GM23248 (cell line): ENCODE data around the gene INO80B. TPM values are rescaled to one million over a fixed set of nuclear protein-coding genes. Genes with fewer than 3 reads are reported as not detected.
A peak's percentile ranks its signal among the peaks of the same experiment; 100 is the strongest.

Experiments
- DNase-seq: peaks from one replicate; pipeline ENCODE4 v3.0.0-alpha.2; 2015
- H2AFZ ChIP-seq: fragments of 200-600 bp; sonication (generic); 2 replicates; pipeline ENCODE4 v1.6.1; 2016; ENCODE audit warnings: antibody characterized with exemption
- H3F3A ChIP-seq: fragments of 200-600 bp; sonication (generic); 2 replicates; pipeline ENCODE4 v1.6.1; 2016; ENCODE audit warnings: mild to moderate bottlenecking, antibody characterized with exemption, mixed run types; ENCODE audit not compliant: insufficient read depth
- H3K27ac ChIP-seq: fragments of 200-600 bp; sonication (generic); 2 replicates; pipeline ENCODE4 v1.5.1; 2016; ENCODE audit warnings: mild to moderate bottlenecking
- H3K27me3 ChIP-seq: fragments of 200-600 bp; sonication (generic); replicated peaks from 2 replicates; pipeline ENCODE4 v1.6.1; 2016; ENCODE audit warnings: mild to moderate bottlenecking; ENCODE audit not compliant: insufficient read depth
- H3K36me3 ChIP-seq: fragments of 200-600 bp; sonication (generic); 2 replicates; pipeline ENCODE4 v1.6.1; 2016; ENCODE audit warnings: low read depth, mild to moderate bottlenecking
- H3K4me1 ChIP-seq: fragments of 200-600 bp; sonication (generic); 2 replicates; pipeline ENCODE4 v1.6.1; 2016; ENCODE audit warnings: mild to moderate bottlenecking; ENCODE audit not compliant: insufficient read depth
- H3K4me2 ChIP-seq: fragments of 200-600 bp; sonication (generic); one replicate; pipeline ENCODE4 v1.6.1; 2016; ENCODE audit warnings: mild to moderate bottlenecking; ENCODE audit not compliant: unreplicated experiment
- H3K4me3 ChIP-seq: fragments of 200-600 bp; sonication (generic); 2 replicates; pipeline ENCODE4 v1.5.1; 2016; ENCODE audit warnings: mild to moderate bottlenecking
- H3K79me2 ChIP-seq: fragments of 200-600 bp; sonication (generic); 2 replicates; pipeline ENCODE4 v1.6.1; 2016; ENCODE audit warnings: mild to moderate bottlenecking; ENCODE audit not compliant: insufficient read depth
- H3K9ac ChIP-seq: fragments of 200-600 bp; sonication (generic); 2 replicates; pipeline ENCODE4 v1.6.1; 2016; ENCODE audit warnings: mild to moderate bottlenecking
- H3K9me2 ChIP-seq: fragments of 200-600 bp; sonication (generic); 2 replicates; pipeline ENCODE4 v1.6.1; 2016; ENCODE audit warnings: mixed run types, mild to moderate bottlenecking, moderate library complexity; ENCODE audit not compliant: insufficient read depth
- H3K9me3 ChIP-seq: fragments of 200-600 bp; sonication (generic); one replicate; pipeline ENCODE4 v1.6.1; 2017; ENCODE audit warnings: low read depth
- H4K20me1 ChIP-seq: fragments of 200-600 bp; sonication (generic); 2 replicates; pipeline ENCODE4 v1.6.0; 2016; ENCODE audit not compliant: insufficient read depth
- EZH2 ChIP-seq: fragments of 200-600 bp; sonication (generic); IDR thresholded peaks from 2 replicates; pipeline ENCODE4 v1.6.1; 2018; ENCODE audit warnings: antibody characterized with exemption, mild to moderate bottlenecking; ENCODE audit not compliant: insufficient read depth, poor library complexity, severe bottlenecking
- EZH2phosphoT487 ChIP-seq: fragments of 200-600 bp; sonication (generic); IDR thresholded peaks from 2 replicates; pipeline ENCODE4 v1.6.1; 2018; ENCODE audit warnings: antibody characterized with exemption, moderate library complexity, mild to moderate bottlenecking, low read depth; ENCODE audit not compliant: insufficient read depth
- WGBS, 2 experiments: methylation state at CpG; one replicate each; pipeline ENCODE4 v1.1.6; 2015 to 2017; ENCODE audit warnings: low lambda C conversion rate in 2 of 2, low coverage in 1 of 2; ENCODE audit errors: missing lambda C conversion rate in 2 of 2; 5-methylcytosine and 5-hydroxymethylcytosine counted together
- in situ Hi-C: fragments of 300-500 bp; cut with MboI; formaldehyde crosslinking; loops from 2 replicates; pipeline ENCODE4 v1.15.0; 2020
- polyA plus RNA-seq: library from polyadenylated mRNA; unstranded; fragments of >200 nt; fragmentation: Nextera tagmentation; extraction: Ambion mirVana; gene quantifications from 2 replicates; pipeline ENCODE4 v1.2.1, GENCODE V29; 2016
- total RNA-seq: library from RNA; depleted of rRNA; stranded (reverse); fragments of >200 nt; shearing (Covaris generic); gene quantifications from 2 replicates; pipeline ENCODE4 v1.2.3, GENCODE V29; 2014; rRNA removed

Gene INO80B
- total and polyA plus RNA-seq, 2 experiments from 2014 or later, result 4.9 to 10.9 TPM

DNA sequence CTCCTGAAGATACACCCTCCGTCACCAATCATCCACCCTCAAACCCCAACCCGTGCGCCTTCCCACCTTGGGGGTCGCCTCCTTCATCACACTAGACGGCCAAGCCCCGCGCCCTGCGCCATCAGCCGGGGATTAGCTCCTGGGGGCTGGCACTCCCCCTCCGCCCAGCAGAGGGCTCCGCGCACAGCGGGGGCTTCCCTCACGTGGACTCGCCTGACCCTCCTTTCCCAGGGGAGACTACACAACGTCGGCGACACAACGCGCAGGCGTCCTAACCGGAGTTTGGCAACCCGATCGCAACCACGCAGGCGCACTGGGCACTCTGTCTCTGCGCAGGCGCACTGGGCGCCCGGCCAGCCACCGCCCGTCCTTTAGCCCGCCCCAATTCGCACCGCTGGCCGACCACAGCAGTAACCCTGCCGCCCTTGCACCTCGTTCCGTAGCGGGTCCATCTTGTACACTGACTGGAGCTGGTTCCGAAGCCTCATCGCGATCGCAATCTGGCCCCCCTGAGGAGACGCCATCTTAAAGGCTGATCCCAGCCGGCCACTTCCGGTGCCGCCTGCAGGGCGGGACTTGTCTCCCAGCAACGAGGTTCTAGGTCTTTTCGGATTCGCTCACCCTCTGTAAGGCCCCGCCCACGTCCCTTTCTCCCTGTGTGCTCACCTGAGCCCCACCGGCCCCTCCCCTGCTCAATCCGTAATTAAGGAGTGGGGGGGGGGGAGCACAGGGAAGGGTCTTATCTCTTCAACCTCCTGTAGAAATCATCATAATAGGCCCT lies 52.4 kb downstream of the INO80B start, which contains the start of gene PCGF1:
Gene PCGF1, minus strand, starts transcription at position 551 of the 781 bp plus-strand sequence. Its CDS starts 27 bp downstream, at position 524.
- peaks cover 26% of the 10 kb centered on the region for H3K79me2 ChIP-seq
- H3K4me1 ChIP-seq, result peaks cover 23% of the 10 kb centered on the region
- 0% methylated on average over 40 to 53 of the region's 56 CpGs for WGBS, 2 experiments

More for the DNA sequence above, 52.4 kb downstream of the INO80B start, which contains the start of gene PCGF1:
- peak; percentile 99 for DNase-seq
- H3K27ac ChIP-seq, result peak within 1 kb of the TSS; percentile 96
- no peaks in the 10 kb centered on the region for H3K36me3 ChIP-seq
- peaks cover 18% of the 10 kb centered on the region for H3F3A ChIP-seq
- peak within 1 kb of the TSS; percentile 90 for H3K4me3 ChIP-seq
- no peak for TF ChIP-seq EZH2phosphoT487
- no peak for TF ChIP-seq EZH2
- H3K9me2 ChIP-seq, result no peaks in the 10 kb centered on the region
- in situ Hi-C loops, result no loop called here
- H3K9me3 ChIP-seq, result no peaks in the 10 kb centered on the region
- no peaks in the 10 kb centered on the region for H4K20me1 ChIP-seq
- H2AFZ ChIP-seq, result peak within 1 kb of the TSS; percentile 94
- H3K9ac ChIP-seq, result peak within 1 kb of the TSS; percentile 92
- H3K27me3 ChIP-seq, result 0 out of 2 replicates have a peak, but pooled peaks cover 9% of the 10 kb centered on the region
- H3K4me2 ChIP-seq, result peak within 1 kb of the TSS; percentile 94

Other genes with a start within 250 kb of the INO80B start
- 0.32 and 0.38 TPM in 2 replicates for gene SLC4A5, start 111.7 kb upstream of the INO80B start, total RNA-seq
- gene SLC4A5, start 111.7 kb upstream of the INO80B start, polyA plus RNA-seq, result 0.35 TPM in 1 of 2 replicates, not detected in the other
- gene DCTN1, start 74.8 kb upstream of the INO80B start, total RNA-seq, result 172 and 176 TPM in 2 replicates
- 169 and 171 TPM in 2 replicates for gene DCTN1, start 74.8 kb upstream of the INO80B start, polyA plus RNA-seq
- gene C2orf81, start 33.5 kb upstream of the INO80B start, total RNA-seq, result 1.6 and 3.5 TPM in 2 replicates
- gene C2orf81, start 33.5 kb upstream of the INO80B start, polyA plus RNA-seq, result 6.0 TPM in 2 replicates
- gene WDR54, start 33.4 kb upstream of the INO80B start, total RNA-seq, result 33.4 and 45.0 TPM in 2 replicates
- gene WDR54, start 33.4 kb upstream of the INO80B start, polyA plus RNA-seq, result 50.8 and 53.3 TPM in 2 replicates
- gene RTKN, start 13.2 kb upstream of the INO80B start, total RNA-seq, result 13.5 and 17.5 TPM in 2 replicates
- 13.0 and 14.5 TPM in 2 replicates for gene RTKN, start 13.2 kb upstream of the INO80B start, polyA plus RNA-seq
- 37.9 and 58.7 TPM in 2 replicates for gene WBP1, start 3.4 kb downstream of the INO80B start, total RNA-seq
- gene WBP1, start 3.4 kb downstream of the INO80B start, polyA plus RNA-seq, result 42.4 and 47.1 TPM in 2 replicates
- gene MOGS, start 10.3 kb downstream of the INO80B start, total RNA-seq, result 55.7 and 58.6 TPM in 2 replicates
- 14.5 and 16.8 TPM in 2 replicates for gene MOGS, start 10.3 kb downstream of the INO80B start, polyA plus RNA-seq
- gene MRPL53, start 17.6 kb downstream of the INO80B start, total RNA-seq, result 14.8 and 18.5 TPM in 2 replicates
- gene MRPL53, start 17.6 kb downstream of the INO80B start, polyA plus RNA-seq, result 69.2 and 71.0 TPM in 2 replicates
- 5.1 and 12.8 TPM in 2 replicates for gene CCDC142, start 27.9 kb downstream of the INO80B start, total RNA-seq
- 6.4 and 6.8 TPM in 2 replicates for gene CCDC142, start 27.9 kb downstream of the INO80B start, polyA plus RNA-seq
- gene TTC31, start 28.0 kb downstream of the INO80B start, total RNA-seq, result 15.9 and 17.7 TPM in 2 replicates
- 14.2 and 20.4 TPM in 2 replicates for gene TTC31, start 28.0 kb downstream of the INO80B start, polyA plus RNA-seq
- 0.38 and 4.6 TPM in 2 replicates for gene LBX2, start 44.5 kb downstream of the INO80B start, total RNA-seq
- gene LBX2, start 44.5 kb downstream of the INO80B start, polyA plus RNA-seq, result 0.87 and 1.1 TPM in 2 replicates
- gene PCGF1, start 52.6 kb downstream of the INO80B start, total RNA-seq, result 15.6 and 24.1 TPM in 2 replicates
- 23.5 and 24.8 TPM in 2 replicates for gene PCGF1, start 52.6 kb downstream of the INO80B start, polyA plus RNA-seq
- not detected in 2 replicates for gene TLX2, start 59.4 kb downstream of the INO80B start, total RNA-seq
- not detected in 2 replicates for gene TLX2, start 59.4 kb downstream of the INO80B start, polyA plus RNA-seq
- gene DQX1, start 71.1 kb downstream of the INO80B start, total RNA-seq, result not detected in 2 replicates
- gene DQX1, start 71.1 kb downstream of the INO80B start, polyA plus RNA-seq, result not detected in 2 replicates
- 114 and 119 TPM in 2 replicates for gene AUP1, start 74.6 kb downstream of the INO80B start, total RNA-seq
- gene AUP1, start 74.6 kb downstream of the INO80B start, polyA plus RNA-seq, result 119 and 122 TPM in 2 replicates
- gene HTRA2, start 74.8 kb downstream of the INO80B start, total RNA-seq, result 23.0 and 35.2 TPM in 2 replicates
- gene HTRA2, start 74.8 kb downstream of the INO80B start, polyA plus RNA-seq, result 33.6 and 34.0 TPM in 2 replicates
- 52.4 and 56.9 TPM in 2 replicates for gene LOXL3, start 98.9 kb downstream of the INO80B start, total RNA-seq
- gene LOXL3, start 98.9 kb downstream of the INO80B start, polyA plus RNA-seq, result 55.2 and 57.2 TPM in 2 replicates
- 32.2 and 40.3 TPM in 2 replicates for gene DOK1, start 99.6 kb downstream of the INO80B start, total RNA-seq
- 32.6 and 36.2 TPM in 2 replicates for gene DOK1, start 99.6 kb downstream of the INO80B start, polyA plus RNA-seq
- gene M1AP, start 193.2 kb downstream of the INO80B start, total RNA-seq, result 0.25 and 1.5 TPM in 2 replicates
- 0.13 and 0.18 TPM in 2 replicates for gene M1AP, start 193.2 kb downstream of the INO80B start, polyA plus RNA-seq
- 4.2 and 15.6 TPM in 2 replicates for gene SEMA4F, start 199.2 kb downstream of the INO80B start, total RNA-seq
- gene SEMA4F, start 199.2 kb downstream of the INO80B start, polyA plus RNA-seq, result 5.6 and 5.9 TPM in 2 replicates